NCI-H2107 (cell line): ENCODE results near the gene C7orf25.
"Not testable (repeated sequence)": the region's sequence is repeated elsewhere in the genome, so short reads cannot be mapped to it uniquely, and the experiment has no call there.

Source experiments
- DNase-seq: peaks from one replicate; lab custom pipeline; 2025; lab: John Stamatoyannopoulos, UW

The C7orf25 gene

GRCh38 chr7:42929449-42929848, 17.6 kb upstream of the C7orf25 start:
- no peak for DNase-seq

DNA sequence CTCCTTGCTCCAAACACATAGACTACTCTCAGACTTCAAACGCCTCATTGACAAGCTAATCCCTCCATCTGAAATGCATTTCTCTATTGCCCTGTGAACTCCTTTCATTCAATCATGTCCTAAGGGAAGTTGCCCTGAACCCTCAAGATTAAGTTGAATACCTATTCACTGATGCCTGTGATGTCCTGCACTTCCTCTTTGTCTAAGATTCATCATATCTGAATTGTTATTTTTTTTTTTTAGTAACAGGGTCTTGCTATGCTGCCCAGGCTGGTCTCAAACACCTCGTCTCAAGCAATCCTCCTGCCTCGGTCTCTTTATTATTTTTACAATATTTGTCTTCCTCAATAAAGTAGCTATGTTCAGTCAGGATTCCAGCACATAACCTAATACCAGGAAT, 16.9 kb upstream of the C7orf25 start:
- no peak for DNase-seq

- DNase-seq = no peak
Measured at GRCh38 chr7:42926204-42926603, 14.3 kb upstream of the C7orf25 start.

DNA sequence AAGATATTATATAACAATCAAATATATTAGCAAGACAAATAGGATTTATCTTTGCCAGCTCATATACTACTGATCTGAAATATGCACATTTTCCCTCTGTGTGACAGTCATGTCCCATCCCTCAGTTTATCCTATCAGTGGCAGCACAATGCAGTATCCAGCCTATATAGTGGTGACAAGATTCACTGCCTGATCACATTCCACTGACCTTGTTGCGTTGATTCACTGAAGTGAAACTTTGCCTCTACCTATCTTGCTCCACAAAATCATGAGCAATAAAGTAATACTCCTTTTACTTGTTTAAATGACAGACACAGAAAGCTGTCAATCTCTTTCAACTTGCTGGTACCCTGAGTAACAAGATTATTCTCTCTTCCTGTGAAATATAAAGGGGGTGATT, 13.8 kb upstream of the C7orf25 start:
- no peak for DNase-seq

DNA sequence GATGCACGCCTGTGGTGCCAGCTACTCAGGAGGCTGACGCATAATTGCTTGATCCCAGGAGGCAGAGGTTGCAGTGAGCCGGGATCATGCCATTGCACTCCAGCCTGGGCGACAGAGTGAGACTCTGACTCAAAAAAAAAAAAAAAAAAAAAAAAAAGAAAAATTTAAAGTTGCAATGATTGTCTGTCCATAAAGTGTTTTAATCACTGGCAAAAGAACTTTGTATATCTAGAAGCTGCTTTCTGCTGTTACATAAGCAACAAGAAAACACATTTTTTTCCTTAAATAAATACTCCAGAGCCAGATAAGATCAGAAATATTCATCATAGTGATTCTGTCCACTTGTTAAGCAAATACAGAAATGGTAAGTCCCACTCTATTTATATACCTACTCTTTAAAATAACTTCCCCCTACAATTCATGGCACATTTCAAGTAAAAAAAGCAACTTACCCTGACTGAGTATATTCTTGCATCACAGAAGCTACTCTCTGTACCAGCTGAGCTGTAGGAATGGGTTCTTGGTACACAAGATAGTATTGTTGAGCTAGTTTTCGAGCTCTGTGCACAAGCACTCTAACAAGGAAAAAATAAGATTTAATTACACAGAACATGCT, 12.5 kb upstream of the C7orf25 start:
- DNase-seq = no peak

GRCh38 chr7:42922017-42922753, 10.3 kb upstream of the C7orf25 start:
- DNase-seq = no peak

DNA sequence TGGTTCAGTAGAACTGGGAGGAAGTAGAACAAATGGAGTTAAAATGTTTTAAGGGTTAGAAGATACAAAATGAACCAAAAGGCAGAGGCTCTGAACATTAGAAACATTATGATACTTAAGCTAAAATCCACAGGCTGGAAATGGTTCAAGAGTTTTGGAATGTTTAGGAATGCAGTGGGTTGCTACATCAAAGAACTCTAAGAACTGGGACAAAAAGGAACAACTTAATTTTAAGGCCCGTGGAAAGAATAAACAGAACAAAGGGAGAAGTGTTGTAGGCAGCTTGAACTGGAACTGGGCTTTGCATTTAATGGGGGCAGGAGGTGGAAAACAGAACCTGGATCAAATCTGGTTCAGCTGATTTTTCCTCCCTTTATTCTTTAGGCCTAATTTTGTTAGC, 3.5 kb upstream of the C7orf25 start:
- DNase-seq = no peak

DNA sequence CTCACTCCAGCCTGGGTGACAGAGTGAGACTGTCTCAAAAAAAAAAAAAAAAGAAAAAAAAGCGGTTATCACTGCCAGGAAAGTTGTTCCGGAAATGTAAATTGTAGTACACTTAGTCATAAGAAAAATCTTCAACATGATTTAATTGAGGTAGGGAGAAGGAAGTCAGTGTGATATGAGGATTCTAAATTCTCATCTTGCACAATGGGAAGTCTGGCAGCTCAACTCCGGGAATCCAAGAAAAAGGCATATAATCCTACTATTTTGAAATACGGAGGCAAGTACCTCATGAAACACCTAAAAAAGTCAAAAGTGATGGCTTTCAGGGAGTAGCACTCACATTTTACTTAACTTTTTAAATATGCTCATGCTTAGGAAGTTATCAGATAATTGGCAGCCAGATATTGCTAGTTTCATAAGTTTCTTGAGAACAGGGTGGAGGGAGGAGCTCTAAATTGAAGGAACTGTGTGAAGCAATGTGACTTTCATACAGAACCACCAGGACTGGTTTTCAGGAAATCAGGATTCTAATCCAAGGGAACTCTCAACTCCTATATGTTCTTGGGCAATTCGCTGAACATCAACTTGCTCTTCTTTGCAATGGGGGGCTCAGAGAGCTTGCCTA, 2.7 kb upstream of the C7orf25 start:
- DNase-seq = no peak

DNA sequence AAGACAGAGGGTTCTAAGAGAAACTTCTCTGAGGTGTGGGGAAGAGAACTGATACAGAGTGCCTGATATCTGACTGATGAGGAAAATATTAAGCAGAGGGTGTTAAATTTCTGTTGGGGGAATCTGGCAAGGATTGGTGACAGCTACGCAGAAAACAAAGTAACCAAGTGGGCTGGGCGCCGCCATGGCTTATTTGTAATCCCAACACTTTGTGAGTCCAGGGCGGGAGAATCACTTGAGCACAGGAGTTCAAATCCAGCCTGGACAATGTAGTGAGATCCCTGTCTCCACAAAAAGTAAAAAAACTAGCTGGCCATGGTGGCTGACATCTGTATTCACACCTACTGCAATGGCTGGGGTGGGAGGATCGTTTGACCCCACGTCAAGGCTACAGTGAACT, 2.1 kb upstream of the C7orf25 start:
- no peak for DNase-seq

DNA sequence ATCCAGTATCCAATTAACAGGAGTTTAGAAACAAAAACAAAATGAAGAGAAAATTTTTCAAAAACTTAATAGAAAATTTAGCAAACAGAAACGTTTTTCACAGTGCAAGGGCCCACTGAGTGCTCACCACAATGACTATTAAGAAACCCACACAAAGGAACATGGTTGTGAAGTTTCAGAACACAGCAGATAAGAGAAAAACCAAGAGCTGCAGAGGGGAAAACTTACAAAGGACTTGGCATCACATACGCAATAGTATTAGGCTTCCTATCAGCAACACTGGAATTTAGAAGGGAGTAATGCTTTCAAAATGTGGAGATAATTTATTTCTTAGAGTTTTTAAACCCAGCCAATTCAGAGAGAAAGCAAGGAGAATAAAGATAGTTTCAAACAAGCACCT, 1.7 kb upstream of the C7orf25 start:
- no peak for DNase-seq

DNA sequence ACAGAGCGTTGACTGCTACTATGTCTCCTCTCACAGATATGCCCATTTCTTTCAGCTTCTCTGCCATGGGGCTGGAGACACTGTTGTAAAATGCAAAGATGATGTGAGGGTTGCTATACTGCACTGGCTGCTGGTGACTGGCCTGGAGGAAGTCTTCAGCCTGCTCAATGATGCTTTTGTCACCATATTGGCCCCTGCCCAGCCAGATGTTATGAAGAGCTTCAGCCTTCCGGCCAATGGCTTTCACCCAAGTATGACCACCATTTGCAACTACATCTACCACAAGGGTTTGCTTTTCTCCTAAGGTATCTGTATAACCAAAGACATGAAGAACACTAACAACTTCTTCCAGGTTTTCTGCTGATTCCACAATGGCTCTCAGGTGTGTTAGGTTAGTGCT, 1.6 kb downstream of the C7orf25 start:
- DNase-seq = no peak

- DNase-seq = no peak
Measured at GRCh38 chr7:42907316-42907715, 4.6 kb downstream of the C7orf25 start.

DNA sequence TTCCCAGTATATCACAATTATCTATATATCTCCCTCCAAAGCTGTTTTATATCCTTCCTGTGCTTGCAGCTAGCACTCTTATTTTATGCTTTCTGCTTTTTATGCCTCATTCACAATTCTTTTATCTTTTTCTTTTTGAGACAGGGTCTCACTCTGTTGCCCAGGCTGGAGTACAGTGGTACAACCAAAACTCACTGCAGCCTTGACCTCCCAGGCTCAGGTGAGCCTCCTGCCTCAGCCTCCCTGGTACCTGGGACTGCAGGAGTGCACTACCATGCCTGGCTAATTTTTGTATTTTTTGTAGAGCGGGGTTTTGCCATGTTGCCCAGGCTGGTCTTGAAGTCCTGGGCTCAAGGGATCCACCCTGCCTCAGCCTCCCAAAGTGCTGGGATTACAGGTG, 5.7 kb downstream of the C7orf25 start:
- no peak for DNase-seq

GRCh38 chr7:42902331-42902730, 9.5 kb downstream of the C7orf25 start:
- DNase-seq = no peak

GRCh38 chr7:42900842-42901241, 11.0 kb downstream of the C7orf25 start:
- DNase-seq = no peak

- DNase-seq = no peak
Measured at GRCh38 chr7:42893346-42894240, 18.3 kb downstream of the C7orf25 start.

- no peak for DNase-seq
Measured at GRCh38 chr7:42886893-42887505, 24.9 kb downstream of the C7orf25 start.

DNA sequence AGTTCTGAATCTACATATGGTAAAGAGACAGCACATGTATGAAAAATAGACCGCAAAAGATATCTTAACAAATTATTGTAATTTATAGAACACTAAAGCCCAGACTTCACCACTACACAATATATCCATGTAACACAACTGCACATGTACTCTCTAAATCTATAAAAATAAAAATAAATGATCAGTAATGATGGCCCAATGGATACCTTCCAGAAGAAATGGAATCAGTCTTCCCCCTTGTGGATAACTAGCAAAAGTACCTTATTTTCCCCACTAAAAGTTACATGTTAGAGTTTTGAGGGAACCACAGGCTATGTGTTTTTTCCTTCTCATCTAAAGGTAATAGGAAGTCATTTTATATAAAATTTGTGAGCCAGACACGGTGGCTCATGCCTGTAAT, 25.7 kb downstream of the C7orf25 start:
- DNase-seq = no peak

- DNase-seq = not testable (repeated sequence)
Measured at GRCh38 chr7:42885183-42885582, 26.7 kb downstream of the C7orf25 start.

GRCh38 chr7:42883950-42884349, 27.9 kb downstream of the C7orf25 start:
- no peak for DNase-seq

GRCh38 chr7:42880392-42880791, 31.5 kb downstream of the C7orf25 start:
- no peak for DNase-seq

GRCh38 chr7:42878303-42878702, 33.6 kb downstream of the C7orf25 start:
- DNase-seq = no peak
